22Rv1 (cell line): ENCODE data around the gene PTPRQ.

Experiments used
- H3K27ac ChIP-seq: fragments of 450-650 bp; 2 replicates; pipeline ENCODE4 v1.5.1; 2017
- ZFX ChIP-seq: fragments of 450-650 bp; IDR thresholded peaks from 2 replicates; pipeline ENCODE4 v1.6.1; 2017; ENCODE audit warnings: antibody characterized with exemption, borderline replicate concordance
- TF ChIP-seq, protein P1 (sequence below): fragments of 450-650 bp; IDR thresholded peaks from 2 replicates; pipeline ENCODE4 v1.5.1; 2017; ENCODE audit warnings: mild to moderate bottlenecking

PTPRQ gene

DNA sequence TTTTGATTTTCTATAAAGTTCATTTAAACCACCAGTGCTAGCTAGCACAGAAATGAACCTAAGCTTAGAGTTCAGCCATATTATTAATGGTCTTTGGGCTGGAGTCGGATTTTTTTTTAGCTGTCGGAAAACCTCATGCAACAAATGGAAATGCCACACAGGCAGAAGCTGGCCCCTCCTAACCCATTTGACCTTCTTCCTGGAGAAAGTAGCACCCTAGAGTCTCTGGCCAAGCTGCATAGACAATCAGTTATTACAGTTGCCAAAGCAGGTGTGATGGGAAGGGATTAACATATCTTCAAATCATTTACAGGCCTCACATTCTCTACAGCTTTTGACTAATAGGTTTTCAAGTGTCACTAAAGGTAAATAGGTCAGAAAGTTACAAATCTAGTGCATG lies 49.4 kb downstream of the PTPRQ start:
- H3K27ac ChIP-seq, result no peak overlapping the region
- TF ChIP-seq ZFX, result no peak
- TF ChIP-seq, protein P1, sequence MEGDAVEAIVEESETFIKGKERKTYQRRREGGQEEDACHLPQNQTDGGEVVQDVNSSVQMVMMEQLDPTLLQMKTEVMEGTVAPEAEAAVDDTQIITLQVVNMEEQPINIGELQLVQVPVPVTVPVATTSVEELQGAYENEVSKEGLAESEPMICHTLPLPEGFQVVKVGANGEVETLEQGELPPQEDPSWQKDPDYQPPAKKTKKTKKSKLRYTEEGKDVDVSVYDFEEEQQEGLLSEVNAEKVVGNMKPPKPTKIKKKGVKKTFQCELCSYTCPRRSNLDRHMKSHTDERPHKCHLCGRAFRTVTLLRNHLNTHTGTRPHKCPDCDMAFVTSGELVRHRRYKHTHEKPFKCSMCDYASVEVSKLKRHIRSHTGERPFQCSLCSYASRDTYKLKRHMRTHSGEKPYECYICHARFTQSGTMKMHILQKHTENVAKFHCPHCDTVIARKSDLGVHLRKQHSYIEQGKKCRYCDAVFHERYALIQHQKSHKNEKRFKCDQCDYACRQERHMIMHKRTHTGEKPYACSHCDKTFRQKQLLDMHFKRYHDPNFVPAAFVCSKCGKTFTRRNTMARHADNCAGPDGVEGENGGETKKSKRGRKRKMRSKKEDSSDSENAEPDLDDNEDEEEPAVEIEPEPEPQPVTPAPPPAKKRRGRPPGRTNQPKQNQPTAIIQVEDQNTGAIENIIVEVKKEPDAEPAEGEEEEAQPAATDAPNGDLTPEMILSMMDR, result no peak

DNA sequence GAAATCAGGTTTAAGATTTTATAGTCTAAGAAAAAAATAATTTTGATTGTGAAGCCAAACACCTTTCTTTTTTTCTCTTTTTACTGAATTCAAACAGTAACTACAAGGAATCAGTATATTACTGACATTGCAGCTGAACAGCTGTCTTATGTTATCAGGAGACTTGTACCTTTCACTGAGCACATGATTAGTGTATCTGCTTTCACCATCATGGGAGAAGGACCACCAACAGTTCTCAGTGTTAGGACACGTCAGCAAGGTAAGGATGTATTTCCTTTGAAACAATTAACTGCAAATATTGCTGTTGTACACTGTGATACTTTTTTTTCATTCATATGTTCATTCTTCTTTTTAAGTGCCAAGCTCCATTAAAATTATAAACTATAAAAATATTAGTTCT lies 50.8 kb downstream of the PTPRQ start:
- no peak overlapping the region for H3K27ac ChIP-seq
- no peak for TF ChIP-seq ZFX
- TF ChIP-seq, protein P1, result no peak

DNA sequence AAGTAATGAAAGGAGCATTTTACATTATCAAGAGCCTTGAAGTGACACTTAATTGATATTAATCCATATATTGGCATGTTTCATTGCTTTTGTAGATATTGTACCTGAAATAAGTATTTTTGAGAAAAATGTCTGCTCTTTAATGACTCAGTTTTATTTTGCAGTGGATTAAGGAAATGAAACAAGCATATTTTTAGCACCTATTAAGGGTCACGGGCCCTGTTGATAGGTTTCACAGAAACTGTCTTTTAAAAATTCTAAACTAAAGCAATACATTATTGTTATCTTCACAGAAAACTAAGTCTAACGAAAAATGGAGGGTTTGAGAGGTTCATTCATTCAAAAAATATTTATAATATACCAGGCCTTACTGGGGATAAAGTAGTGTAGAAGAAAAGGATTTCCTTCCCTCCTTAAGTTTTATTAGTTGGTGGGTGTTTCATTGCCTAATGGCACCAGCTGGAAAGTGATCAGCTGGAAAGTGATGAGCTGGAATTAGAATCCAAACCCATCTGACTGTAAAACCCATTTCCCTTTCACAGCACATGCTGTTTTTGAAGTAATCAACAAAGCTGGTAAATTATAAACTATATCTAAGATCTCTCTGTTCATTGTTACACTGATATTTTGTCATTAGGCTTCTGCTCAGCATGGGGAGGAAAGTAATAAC lies 54.2 kb downstream of the PTPRQ start:
- no peak for TF ChIP-seq ZFX
- TF ChIP-seq, protein P1, result no peak
- no peak overlapping the region for H3K27ac ChIP-seq

DNA sequence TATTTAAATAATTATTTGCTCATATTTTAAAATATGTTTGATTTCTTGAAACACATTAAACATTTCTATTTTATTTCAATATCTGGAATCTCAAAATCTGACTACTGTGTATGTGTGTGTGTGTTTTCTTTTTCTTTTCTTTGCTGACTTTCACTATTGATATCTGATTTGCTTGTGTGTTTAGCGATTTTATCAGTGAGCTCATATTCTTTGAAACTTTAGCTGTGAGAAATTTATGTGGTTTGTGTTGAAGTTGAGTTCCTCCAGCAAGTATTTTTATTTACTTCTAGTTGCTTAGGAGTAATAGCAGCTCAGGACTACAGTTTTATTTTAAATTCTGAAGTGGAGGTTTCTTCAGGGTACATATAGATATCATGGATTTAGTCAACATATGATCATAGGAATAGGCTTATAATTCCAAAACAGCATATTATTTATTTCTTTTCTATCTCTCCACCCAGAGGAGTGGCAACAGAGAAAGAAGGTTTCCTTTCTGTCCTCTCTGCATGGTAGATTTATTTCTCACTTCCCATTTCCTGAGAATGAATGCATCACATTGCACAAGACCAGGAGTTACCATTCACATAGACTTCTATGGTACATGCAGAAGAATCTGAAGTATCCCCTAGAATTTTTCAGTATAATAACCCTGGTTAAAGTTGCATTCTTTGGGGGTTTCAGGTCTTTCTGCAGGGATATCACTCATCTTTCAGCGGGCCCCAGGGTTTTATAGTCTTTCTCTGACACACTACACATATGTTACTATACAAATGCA lies 60.5 kb downstream of the PTPRQ start:
- no peak for TF ChIP-seq ZFX
- TF ChIP-seq, protein P1, result no peak
- no peak overlapping the region for H3K27ac ChIP-seq

DNA sequence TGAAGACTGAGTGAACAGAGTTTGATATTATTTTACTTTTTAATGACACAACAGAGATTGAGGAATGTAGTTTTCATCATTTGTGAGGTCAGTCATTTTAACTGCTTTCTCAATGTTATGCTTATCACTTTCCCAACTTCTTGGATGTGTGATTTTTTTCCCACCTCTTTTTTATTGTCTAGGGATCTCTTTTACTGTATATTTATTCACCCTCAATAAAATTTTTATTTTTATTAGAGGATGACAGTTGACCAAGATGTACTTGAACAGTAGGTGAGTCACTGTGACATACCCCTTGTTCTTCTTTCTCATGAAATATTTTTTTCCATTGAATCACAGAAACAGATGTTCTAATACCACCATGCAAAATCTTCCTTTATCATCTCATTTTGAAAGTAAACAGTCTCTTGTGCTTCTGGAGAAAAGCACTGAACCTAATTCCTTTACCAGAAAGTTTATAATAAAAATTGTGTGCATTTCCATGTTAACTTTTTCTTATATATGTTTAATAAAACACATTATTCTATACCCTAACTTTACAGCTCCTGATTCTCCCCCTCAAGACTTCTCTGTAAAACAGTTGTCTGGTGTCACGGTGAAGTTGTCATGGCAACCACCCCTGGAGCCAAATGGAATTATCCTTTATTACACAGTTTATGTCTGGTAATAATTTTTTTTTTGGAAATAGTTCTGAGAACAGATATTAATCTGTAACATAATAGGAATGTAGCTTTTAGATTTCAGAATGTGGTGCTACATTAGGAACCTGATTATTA lies 65.9 kb downstream of the PTPRQ start:
- no peak for TF ChIP-seq ZFX
- TF ChIP-seq, protein P1, result no peak
- H3K27ac ChIP-seq, result no peak overlapping the region

DNA sequence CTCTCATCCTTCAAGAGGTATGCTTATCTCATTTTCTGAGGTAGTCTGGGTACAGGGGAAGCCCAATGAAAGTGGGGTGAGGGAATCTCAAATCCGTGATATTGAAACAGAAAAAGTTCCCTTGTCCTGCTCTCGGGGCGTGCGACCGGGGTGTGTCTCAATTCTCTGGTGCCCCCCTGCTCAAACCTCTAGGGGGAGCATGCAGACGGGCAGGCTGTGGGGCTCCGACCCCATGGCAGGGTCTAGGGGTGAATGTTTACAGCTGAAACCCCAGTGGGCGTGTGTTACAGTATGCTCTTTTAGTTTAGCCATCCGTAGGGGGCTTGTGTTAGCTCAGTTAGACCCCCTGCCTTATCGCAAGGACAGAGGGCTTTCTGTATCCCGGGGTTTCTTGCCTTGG lies 68.7 kb downstream of the PTPRQ start:
- TF ChIP-seq, protein P1, result no peak
- TF ChIP-seq ZFX, result no peak
- H3K27ac ChIP-seq, result no peak overlapping the region
